Glomerular visceral epithelial cell (primary cell): ENCODE measurements around the gene SPECC1L.
"Not testable (repeated sequence)": the region's sequence is repeated elsewhere in the genome, so short reads cannot be mapped to it uniquely, and the experiment has no call there.

Experiments
- DNase-seq: peaks from one replicate; pipeline ENCODE4 v3.0.0-alpha.2; 2016; ENCODE audit errors: extremely low spot score

The SPECC1L gene

DNA sequence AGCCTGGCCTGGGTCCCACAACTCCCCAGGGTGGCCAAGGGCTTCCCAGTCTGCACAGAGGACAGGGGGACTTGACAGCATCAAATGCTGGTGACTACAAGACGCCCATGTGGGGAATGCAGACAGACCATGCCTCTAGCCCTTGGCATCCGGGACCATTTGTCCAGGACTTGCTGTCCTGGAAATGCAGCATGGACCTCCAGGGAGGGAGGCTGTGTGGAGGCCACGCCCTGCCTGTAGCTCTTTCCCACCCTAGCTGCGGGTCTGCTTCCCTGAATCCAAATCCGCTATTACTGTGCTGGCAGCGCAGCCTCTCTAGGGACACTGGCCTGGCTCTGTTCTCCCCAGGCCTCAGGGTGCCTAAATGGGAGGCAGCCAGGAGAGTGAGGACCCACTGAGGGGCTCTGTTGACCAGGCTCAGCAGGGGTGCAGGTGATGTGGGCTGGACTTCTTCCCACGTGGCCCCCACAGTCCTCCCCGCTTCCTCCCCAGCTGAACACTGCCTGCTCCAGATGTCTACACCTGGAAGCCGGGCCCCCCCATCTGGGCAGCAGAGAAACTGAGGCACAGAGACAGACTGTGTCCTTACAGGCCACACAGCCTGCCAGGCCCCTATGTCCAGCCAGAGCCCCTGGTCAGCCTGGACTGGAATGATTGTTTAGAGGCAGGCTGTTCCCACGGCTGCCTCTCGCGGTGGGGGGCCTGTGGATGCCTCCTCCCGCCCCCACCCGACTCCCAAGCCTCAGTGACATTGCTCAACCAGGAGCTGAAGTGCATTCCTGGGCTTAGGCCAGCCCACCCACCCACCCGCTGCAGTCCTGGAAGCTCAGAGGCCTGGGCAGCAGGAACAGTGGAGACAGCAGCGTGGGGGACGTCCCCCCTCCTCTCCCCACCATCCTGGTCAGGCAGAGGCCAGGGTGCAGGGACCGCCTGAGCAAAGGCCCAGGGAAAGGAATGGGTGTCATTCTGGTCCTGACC is 24.8 kb upstream of the SPECC1L start:
- not testable (repeated sequence) for DNase-seq

DNA sequence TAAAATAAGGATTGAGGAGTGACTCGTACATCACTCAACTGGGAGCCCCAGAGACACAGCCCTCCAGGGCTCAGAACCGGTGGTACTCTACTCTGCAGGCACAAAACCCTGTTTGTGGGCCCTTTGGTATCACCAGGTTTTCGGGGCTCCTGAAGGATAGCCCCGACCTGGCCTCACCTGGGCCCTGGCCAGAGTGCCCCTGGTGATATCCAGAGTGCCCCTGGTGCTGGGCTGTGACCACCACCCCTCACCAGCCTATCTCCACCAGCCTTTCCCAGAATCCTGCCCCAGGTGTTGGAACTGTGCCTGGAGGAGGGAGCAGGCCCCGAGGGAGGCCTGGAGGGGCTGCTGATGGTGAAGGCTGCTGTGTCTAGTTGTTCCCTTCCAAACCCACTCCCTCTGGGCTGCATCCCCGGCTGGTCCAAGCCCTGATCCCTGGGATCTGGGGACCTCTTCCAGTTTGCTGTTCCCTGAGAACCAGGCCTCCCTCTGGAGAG is 23.6 kb upstream of the SPECC1L start:
- DNase-seq: no peak

DNA sequence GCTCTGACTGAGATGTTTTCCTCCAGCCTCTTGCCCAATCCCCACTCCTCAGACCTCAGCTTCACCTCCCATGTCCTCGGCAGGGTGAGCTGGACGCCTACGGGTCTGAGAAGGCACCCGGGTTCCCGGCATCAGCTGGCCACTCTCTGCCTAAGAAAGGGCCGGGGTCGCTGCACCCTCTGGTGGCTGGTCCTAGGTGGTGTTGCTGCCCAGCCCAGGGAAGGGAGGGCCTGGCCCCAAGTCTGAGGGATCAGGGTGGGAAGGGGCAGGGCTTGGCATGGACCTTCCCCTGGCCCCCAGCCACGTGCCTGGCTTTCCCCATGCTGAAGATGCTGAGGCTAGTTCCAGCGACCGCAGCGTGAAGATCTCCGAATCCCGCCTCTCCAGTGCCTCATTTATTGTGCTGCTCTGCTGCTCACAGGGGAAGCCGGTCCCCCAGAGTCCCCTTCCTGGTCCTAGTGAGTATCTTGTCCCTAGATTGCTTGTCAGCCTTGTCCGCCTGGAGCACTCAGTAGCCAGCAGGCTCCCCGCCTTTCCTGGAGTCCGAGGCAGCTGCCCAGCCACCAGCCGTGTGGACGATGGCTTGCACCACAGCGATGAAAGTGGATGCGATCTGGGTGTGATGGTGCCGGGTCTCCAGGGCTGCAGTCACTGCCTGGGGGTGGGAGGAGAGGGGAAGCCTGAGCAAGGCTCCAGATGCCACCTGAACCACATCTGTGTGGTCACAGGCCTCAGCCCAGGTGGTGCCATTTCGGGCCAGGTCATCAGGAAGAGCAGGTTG is 22.9 kb upstream of the SPECC1L start:
- DNase-seq: peak; percentile 73

DNA sequence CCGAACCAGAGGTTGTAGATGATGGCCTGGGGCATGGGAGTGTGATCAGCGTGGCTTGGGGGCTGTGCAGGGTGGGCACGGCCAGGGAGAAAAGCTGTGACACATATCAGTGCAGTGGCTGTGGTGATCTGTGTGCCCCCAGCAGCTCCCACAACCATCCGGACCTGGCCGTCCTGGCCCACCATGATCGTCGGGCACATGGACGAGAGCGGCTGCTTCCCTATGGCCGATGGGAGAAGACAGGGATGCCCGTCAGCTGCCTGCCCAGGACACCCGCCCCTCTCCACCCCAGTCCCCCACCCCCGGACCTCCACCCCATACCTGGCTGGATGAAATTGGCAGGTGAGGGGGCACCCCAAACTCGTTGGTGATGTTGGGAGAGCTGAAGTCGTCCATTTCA is 22.0 kb upstream of the SPECC1L start:
- DNase-seq: not testable (repeated sequence)

DNA sequence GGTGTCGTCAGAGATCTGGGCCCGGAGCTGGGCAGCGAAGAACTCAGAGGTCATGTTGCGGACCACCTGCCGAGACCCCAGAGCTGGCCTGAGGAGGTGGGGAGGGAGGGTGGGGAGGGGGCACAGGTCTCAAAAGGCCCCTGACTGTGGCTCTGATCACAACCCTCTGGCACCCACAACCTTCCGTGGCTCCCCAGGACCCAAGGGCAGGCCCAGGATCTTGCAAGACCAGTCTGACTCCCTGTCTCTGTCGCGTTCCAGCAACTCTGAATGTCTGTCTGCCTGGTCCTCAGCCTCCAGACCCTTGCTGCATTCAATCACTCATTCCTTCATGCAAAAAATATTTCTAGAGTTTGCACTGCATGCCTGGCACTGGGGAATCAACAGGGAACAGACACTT is 21.2 kb upstream of the SPECC1L start:
- not testable (repeated sequence) for DNase-seq

DNA sequence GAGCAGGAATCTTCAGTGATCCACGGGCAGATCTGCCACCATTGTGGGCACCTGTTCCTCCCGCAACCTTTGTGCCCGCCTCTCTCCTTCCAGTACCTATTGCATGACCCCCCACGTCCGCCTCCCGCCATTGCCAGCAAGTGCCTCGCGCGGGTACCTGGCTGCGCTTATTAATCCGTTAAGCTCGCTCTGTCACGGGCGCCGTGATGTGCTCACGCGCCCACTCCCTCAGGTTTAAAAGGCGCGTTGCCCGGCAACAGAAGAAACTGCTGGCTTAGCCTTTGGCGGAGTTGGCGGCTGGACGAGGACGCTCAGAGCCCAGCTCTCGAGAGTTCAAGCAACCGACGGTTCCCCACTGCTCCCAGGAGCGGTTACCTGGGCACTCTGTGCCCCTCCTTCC is 19.3 kb upstream of the SPECC1L start:
- DNase-seq: not testable (repeated sequence)

DNA sequence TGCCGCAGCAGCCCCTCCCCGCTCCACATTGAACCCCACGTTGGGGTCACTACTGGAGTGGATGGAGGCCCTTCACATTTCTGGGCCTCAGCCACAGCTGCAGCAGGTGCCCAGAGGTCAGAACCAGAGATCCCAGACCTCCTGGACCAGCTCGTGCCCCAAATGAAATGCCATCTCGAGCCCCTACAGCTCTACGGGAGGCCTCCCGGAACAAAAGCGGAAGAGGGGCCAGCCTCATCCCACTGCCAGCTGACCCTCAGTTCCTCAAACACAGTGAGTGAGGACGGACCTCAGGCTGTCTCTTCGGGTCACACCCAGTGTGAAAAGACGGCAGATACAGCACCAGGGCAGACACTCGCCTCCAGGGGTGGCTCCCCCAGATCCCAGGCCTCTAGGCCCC is 17.5 kb upstream of the SPECC1L start:
- not testable (repeated sequence) for DNase-seq

DNA sequence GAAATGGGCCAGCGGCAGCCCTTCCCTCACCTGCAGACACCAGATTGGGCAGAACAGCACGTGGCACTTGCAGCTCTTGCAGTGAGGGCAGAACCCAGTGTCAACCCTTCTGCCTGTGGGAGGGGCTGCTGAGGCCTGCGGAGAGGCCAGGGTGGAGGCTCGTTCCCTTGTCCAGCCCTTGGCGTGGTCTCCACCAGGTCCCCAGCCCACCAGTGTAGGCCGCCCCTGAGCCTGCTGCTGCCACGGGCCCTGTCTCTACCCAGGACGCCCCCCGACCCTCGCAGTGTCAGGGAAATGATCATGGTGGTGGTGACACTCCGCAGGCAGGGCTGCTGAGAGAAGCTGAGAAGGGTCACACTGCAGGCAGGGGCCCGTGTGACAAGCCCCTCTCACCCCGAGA is 14.5 kb upstream of the SPECC1L start:
- not testable (repeated sequence) for DNase-seq

DNA sequence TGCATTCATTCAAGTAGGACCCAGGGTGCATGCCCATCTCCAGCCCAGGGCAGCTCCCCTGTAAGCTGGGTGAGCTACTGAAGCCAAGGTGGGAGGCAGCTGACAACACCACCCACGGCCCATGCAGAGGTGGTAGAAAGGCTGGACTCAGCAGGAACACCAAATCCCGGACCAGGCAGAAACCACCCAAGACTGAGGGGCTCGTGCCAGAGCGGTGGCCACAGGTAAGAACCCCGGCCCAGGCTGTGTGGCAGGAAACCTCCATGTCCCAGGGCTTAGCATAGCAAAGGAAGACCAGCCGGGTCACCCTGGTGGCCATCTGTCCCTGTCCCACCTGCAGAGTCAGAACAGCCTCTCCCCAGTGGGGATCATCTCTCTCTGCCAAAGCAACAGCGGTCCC is 13.9 kb upstream of the SPECC1L start:
- DNase-seq: not testable (repeated sequence)

DNA sequence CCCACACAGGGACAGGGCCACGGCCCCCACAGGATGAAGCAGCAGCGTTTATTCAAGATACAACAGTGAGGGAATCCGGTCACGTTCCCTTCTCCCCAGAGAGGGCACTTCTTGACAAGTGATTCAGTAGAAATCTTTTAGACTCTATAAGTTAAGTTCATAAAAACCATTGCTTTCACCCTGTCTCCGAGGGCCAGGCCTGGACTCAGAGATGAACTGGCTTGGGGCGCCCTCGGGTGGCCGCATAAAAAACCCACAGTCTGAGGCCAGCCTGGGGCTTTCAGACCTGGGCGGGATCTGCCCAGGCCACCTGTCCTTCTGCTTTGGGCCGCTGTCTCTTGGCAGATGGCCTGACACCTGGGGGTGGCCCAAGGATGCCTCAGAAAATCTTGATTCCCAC is 11.2 kb upstream of the SPECC1L start:
- DNase-seq: peak; percentile 75

DNA sequence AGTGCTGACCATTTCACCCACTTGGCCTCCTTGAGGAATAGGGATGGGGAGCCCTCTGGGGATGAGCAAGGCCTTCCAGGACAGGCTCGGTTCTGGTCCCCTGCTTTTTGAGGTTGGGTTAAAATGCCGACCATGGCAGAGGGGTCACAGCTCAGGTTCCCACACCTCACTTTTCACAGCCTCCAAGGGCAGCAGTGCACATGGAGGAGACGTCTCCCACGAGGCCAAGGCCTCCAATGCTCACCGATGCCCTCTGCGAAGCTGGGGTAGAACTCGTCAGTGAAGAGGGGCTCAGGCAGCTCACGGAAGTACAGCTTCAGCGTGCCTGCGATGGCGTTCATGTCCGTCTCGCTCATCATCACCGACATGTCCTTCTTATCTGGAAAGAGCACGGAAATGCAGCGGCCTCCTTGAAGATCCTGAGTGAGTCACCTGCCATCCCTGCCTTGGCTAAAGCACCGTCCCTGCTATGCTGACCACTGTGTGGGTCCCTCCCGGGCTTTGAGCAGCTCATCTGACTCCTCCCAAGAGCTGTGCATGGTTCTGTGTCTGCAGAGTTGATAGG is 8.4 kb upstream of the SPECC1L start:
- not testable (repeated sequence) for DNase-seq

DNA sequence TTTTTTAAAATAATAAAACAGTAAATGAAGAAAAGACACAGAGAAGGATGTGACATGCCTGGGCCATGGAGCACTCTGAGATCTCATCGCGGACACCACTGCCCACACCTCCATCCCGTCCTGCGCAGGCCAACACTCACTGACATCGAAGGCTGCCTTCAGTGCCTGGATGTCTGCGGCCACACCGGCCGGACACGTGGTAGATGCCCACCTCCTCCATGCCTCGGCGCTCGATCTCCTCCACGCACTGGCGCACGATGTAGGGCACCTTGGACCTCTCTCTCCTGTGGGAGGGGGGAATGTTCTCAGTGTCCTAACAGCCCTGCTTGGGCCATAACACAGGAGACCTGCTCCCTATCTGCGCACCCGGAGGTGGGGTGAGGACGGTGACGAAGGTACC is 7.2 kb upstream of the SPECC1L start:
- DNase-seq: not testable (repeated sequence)

DNA sequence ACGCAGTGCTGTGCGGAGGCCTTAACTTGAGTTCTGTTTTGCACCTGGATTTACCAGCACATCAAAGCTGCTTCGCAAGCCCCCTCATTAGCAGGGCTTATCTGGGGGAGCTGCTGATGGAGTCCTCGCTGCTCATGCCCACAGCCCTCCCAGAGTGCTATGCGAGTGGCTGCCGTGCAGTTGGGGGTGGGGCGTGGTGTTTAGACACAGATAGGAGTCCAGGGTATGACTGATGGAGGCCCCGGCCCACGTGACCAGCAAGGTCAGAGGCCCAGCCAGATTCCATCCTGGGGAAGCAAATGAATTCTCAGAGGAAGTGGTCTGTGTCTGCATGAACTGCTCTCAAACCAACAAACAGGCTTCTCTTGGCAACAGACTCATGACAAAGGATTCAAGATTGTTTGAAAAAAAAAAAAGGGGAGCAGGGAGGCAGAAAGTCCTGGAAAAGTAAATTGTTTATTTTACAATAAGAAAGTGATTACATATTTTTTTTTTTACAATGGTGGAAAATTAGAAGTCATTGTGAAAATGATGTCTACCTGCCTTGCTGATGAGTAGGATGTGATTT is 6.2 kb upstream of the SPECC1L start:
- DNase-seq: not testable (repeated sequence)

DNA sequence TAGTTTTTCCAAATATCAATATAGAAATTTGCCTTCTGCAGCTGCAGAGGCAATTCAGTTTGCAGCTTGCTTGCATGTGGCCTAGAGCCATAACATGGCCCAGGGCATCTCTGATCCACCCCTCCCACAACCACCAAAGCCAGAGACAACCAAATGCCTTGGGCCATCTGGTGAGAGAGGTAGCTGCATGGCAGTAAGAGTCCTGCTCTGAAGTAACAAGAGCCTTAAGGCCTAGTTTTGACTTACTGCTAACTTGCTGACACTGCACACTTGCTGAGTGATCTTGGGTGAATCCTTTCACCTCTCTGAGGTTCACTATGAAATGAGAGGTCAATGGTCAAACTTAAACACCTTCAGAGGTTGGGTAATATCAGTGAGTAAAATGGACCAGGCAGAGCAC is 4.9 kb upstream of the SPECC1L start:
- no peak for DNase-seq

DNA sequence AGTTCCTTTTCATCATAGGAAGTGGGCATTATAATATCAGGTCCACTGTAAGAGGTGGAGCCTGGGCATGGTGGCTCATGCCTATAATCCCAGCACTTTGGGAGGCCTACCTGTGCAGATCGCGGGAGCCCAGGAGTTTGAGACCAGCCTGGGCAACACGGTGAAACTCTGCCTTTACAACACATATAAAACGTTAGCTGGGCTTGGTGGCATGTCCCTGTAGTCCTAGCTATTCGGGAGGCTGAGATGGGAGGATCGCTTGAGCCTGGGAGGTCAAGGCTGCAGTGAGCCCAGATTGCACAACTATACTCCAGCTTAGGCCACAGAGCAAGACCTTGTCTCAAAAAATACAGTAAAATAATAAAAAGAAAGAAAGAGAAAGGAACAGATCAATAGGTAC is 4.1 kb upstream of the SPECC1L start:
- DNase-seq: not testable (repeated sequence)

DNA sequence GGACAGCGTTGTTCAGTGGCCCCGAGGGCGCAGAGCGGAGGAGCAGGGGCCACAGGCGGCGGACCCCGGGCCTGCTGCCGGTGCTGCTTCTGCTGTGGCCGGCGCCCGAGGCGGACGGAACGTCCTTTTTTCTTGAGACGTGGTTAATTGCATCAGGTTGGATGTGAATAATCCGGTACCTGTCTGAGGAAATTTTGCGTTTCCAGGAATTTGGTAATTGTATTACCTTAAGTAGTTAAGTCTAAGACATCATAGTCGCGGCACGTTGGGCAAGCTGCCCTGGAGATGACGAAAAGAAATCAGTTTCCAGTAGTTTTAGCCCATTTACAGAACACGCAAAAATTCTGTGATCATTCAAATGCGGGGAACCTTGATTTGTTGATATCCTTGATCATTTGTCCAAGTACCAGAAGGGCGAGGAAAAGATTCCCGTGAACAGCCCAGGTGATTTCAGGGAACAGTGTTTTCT is 789 bp downstream of the SPECC1L start:
- DNase-seq: no peak

DNA sequence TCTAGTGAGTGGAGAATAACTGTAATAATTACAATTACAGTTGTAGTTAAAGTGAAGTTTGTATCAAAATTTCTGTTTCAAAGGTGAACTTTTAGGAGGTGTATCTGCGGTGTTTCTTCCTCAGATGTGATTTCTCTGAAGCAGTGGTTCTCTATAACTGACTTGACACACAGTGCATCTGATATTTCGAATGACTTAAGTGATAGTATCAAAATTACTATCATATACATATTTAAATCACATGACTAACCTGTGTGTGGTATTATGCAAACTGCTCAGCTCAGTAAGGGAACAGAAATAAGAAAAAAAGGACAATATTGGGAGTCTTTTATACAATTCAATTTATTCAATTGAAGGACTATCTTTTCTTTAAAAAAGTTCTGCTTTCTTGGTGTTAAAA is 2.4 kb downstream of the SPECC1L start:
- not testable (repeated sequence) for DNase-seq

DNA sequence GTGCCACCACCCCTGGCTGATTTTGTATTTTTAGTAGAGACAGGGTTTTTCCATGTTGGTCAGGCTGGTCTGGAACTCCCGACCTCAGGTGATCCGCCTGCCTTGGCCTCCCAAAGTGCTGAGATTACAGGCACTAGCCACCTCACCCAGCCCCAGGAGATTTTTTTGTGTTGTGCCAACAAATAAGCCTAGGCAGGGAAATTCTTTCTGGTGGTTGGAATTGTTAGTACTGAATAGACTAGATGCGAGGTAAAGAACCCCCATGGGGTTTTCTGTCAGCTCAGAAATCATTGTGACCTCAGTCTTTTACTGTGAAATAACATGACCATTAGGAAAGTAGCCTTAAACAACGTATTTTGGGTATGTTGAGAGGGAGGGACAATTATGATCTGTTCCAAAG is 3.3 kb downstream of the SPECC1L start:
- not testable (repeated sequence) for DNase-seq

DNA sequence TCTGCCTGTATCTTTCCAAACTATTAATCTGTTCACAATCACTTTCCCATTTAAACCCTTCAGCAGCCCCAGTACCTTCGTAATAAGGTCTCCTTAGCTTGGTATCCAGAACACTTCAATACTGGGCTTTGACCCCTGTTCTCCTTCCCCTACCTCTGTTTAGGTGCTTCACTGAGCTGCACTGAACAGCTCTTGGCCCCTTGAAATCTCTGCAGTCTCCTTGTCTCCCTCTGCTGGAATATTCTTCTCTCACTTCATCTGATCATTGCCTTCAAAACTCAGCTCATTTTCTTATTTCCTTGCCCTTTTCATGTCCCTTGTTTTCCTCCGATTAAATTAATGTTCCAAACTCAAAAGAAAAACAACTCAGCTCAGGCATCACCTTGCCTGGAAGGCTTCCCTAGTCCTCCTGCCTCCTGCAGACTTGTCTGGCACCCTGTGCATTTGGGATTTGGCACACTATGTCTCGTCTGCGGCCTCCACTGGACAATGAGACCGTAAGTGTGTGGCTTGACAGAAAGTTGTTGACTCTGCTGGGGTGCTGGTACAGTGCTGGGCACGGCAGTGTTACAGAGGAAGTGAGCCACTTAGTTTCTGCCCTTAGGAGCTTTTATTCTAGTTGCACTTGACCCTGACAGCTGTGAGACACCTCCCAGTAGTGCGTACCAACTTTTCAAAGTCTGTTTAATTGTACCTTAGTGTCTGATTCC is 4.2 kb downstream of the SPECC1L start:
- not testable (repeated sequence) for DNase-seq

DNA sequence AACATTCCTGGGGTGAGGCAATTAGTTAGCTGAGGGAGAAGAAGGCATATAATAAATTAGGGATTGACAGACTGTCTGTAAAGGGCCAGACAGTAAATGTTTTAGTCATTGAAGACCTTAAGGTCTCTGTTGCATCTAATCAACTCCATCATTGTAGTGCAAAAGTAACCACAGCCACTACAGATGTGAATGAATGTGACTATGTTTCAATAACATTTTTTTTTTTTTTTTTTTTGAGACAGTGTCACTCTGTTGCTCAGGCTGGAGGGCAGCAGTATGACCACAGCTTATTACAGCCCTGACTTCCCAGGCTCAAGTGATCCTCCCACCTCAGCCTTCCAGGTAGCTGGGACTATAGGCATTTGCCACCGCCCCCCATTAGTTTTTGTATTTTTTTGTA is 9.7 kb downstream of the SPECC1L start:
- DNase-seq: not testable (repeated sequence)

DNA sequence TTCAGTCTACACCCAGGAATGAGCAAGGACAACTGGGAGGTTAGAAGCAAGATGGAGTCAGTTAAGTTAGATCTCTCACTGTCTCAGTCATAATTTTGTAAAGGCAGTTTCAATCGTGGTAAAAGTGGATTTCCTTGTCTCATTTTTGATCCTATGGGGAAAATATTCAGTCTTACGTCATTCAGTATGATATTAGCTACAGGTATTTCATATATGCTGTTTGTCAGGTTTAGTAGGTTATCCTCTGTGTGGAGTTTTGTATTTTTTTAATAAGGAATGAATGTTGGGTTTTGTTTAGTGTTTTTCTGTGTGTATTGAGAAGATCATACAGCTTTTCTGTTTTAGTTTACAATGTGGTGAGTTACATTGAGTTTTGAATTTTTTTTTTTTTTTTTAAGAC is 11.8 kb downstream of the SPECC1L start:
- no peak for DNase-seq
